GM23248 (cell line): ENCODE results near the gene ANGPTL2.

Source experiments
- EZH2 ChIP-seq: fragments of 200-600 bp; sonication (generic); IDR thresholded peaks from 2 replicates; pipeline ENCODE4 v1.6.1; 2018; ENCODE audit warnings: antibody characterized with exemption, mild to moderate bottlenecking; ENCODE audit not compliant: insufficient read depth, poor library complexity, severe bottlenecking
- EZH2phosphoT487 ChIP-seq: fragments of 200-600 bp; sonication (generic); IDR thresholded peaks from 2 replicates; pipeline ENCODE4 v1.6.1; 2018; ENCODE audit warnings: antibody characterized with exemption, moderate library complexity, mild to moderate bottlenecking, low read depth; ENCODE audit not compliant: insufficient read depth

- no peak for TF ChIP-seq EZH2
- TF ChIP-seq EZH2phosphoT487 = no peak
These were observed 4.6 kb downstream of the ANGPTL2 start for GRCh38 chr9:127117801-127118200.
